Thyroid gland (tissue), 4 donors: ENCODE measurements around the gene SVBP.

Source experiments
- POLR2A ChIP-seq, 2 donors: fragments of 450-650 bp; IDR thresholded peaks; one replicate each; pipeline ENCODE4 v1.6.1; 2017; ENCODE audit warnings: antibody characterized with exemption in 2 of 2, mild to moderate bottlenecking in 2 of 2, moderate library complexity in 1 of 2
- TF ChIP-seq, protein P1 (sequence below), 6 experiments: fragments of 200-600 bp in 3 of 6; fragments of 450-650 bp in 3 of 6; sonication (generic) in 3 of 6; IDR thresholded peaks; one replicate each; pipeline ENCODE4 v1.5.1; 2016 to 2019; ENCODE audit warnings: antibody characterized with exemption in 6 of 6, mild to moderate bottlenecking in 2 of 6, inconsistent platforms in 1 of 6, moderate library complexity in 1 of 6

GRCh38 chr1:42783092-42783491 lies 34.1 kb downstream of the SVBP start:
- TF ChIP-seq POLR2A (IDR thresholded peaks at IDR 0.05): no peak
- TF ChIP-seq, protein P1, sequence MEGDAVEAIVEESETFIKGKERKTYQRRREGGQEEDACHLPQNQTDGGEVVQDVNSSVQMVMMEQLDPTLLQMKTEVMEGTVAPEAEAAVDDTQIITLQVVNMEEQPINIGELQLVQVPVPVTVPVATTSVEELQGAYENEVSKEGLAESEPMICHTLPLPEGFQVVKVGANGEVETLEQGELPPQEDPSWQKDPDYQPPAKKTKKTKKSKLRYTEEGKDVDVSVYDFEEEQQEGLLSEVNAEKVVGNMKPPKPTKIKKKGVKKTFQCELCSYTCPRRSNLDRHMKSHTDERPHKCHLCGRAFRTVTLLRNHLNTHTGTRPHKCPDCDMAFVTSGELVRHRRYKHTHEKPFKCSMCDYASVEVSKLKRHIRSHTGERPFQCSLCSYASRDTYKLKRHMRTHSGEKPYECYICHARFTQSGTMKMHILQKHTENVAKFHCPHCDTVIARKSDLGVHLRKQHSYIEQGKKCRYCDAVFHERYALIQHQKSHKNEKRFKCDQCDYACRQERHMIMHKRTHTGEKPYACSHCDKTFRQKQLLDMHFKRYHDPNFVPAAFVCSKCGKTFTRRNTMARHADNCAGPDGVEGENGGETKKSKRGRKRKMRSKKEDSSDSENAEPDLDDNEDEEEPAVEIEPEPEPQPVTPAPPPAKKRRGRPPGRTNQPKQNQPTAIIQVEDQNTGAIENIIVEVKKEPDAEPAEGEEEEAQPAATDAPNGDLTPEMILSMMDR (IDR thresholded peaks at IDR 0.05): no peak
